Measurements from ENCODE around the gene DIAPH1. TPM values are rescaled to one million over a fixed set of nuclear protein-coding genes. Genes with fewer than 3 reads are reported as not detected.
A peak's percentile ranks its signal among the peaks of the same experiment; 100 is the strongest.

The DIAPH1 gene
- polyA plus RNA-seq, 6 donors from 2014 or later, result 29.5 to 54.9 (median 45.9) TPM

DNA sequence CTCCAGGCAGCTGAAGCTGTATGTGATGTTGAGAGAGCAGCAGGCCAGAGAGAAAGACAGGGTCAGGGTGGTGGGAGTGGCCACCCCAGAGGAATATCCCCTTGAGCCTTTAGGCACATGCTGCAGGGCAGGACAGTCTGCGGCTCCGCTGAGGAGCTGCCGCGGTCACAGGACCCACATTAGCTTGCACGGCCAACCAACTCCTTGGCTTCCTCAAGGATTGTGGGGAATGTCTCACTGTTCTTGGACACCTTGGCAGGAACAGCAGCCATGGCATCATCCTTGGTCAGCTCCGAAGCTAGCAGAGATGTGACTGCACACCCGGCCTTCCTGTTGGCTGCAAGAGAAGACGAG lies 102.2 kb downstream of the DIAPH1 start:
- peaks cover 0 to 2% (median 0%) of the 10 kb centered on the region in 7 donors for H3K9me3 Mint-ChIP-seq
- DNase-seq, result no peak
- peaks cover 29 to 30% of the 10 kb centered on the region in 2 donors for H3K36me3 Mint-ChIP-seq
- H3K27ac Mint-ChIP-seq, result no peak overlapping the region
- H3K4me3 Mint-ChIP-seq, result no peak overlapping the region
- no peaks in the 10 kb centered on the region for H3K27me3 Mint-ChIP-seq
- ATAC-seq (ENCODE audit: low read depth in 2 of 2), result no peak
- H3K4me1 Mint-ChIP-seq, result peaks cover 29 to 43% (median 41%) of the 10 kb centered on the region in 3 donors

DNA sequence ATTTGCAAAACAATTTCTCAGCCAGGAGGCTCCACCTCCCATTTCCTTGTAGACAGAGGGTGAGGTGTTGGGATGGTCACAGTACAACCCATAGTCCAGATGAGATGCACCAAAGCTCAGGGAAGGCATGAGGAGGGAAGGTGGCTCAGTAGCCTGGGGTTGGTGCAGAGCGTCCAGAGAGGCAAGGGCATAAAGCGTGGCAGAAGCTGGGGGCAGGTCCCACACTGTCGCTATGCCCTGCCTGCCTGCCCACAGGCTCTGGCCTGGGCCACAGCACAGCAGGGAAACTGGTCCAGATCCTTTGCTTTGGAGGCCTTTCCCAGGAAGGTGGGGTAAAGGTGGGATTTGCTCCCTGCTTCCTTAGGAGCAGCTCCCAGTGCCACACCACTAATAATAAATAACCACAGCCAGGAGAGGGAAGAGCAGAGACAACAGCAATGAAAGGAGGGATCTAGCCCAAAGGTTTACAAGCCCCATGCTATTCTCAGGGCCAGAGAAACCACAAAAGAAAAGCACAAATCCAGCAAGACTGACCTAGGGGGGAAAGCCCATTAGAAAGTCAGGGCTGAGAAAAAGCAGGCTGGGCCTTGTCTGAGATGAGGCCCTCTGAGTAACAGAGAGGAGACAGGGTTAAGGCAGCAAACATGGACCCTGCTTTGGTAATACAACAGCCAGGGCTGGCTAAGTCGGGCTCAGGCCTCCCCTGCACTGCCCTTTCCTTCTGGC lies 102.7 kb downstream of the DIAPH1 start:
- H3K27me3 Mint-ChIP-seq, result no peaks in the 10 kb centered on the region
- peaks cover 0 to 5% (median 0%) of the 10 kb centered on the region in 7 donors for H3K9me3 Mint-ChIP-seq
- peak overlapping the region in 1 of 8 donors; percentile 40 for H3K4me3 Mint-ChIP-seq
- H3K27ac Mint-ChIP-seq, result peak overlapping the region in 2 of 6 donors; percentile 69 to 73
- H3K36me3 Mint-ChIP-seq, result peaks cover 25% of the 10 kb centered on the region in 2 donors
- DNase-seq (no peak), ATAC-seq (ENCODE audit: low read depth in 2 of 2) (no peak)
- H3K4me1 Mint-ChIP-seq, result peaks cover 34 to 49% (median 46%) of the 10 kb centered on the region in 3 donors

DNA sequence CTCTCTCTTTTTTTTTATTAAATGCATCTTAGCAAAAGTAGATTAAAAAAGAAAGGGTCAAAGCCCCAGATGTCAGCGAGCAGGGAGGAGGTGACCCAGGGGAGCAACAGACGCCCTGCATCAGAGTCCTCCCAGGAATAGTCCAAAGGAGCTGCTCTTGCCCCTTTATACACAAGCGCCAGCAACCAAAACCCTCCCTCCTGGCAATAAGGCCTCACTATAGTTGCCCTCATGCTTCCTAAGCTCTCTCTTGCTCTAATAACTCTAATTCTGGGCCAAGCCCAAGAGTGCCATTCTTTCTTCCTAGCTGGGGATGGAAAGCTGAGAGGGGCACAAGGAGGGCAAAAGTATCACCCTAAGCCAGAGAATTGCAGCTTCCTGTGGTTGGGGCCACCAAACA lies 103.7 kb downstream of the DIAPH1 start:
- Mint-ChIP-seq H3K27me3 (no peaks in the 10 kb centered on the region), H3K4me3 (peak overlapping the region in 5 of 8 donors; percentile 30 to 58 (median 47)), H3K36me3 (peaks cover 18 to 25% of the 10 kb centered on the region in 2 donors), H3K27ac (no peak overlapping the region), H3K4me1 (peaks cover 36 to 53% (median 49%) of the 10 kb centered on the region in 3 donors), H3K9me3 (peaks cover 0 to 5% (median 0%) of the 10 kb centered on the region in 7 donors)
- DNase-seq (no peak), ATAC-seq (ENCODE audit: low read depth in 2 of 2) (no peak)

DNA sequence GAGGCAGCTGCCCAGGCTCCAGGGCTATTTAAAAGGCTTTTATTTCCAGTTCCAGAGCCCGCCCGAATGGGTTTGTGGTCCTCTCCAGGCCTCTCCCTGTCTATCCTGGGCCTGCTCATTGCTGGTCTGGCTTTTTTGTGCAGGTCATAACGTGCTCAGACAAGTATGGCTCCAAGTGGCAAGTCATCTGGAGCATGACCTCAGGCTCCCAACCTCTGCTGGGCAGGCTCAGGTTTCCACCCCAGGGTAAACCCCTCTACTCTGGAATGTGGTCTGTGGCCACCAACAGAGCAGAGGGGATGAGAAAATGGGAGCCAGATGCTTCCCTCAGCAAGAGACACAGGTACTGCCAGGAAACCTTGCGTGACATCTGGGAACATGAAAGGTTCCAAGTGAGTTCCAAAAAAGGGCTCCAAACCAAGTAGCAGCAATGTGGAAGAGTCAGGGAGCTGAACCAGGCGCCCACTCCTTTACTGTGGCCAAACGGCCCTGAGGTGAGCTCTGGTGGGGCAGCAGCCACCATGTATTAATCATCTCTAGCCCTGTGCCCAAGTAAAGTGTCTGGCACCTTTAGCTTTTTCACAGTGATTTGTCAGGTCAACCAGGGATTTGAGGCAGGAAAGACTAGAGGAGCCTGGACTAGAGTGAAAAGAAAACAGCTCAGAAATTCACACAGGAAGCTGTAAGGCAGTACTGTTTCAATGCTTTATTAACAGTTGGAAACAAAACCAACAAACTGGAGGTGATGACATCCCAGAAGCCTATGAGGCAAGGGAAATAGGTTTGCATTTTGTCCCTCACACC lies 104.3 kb downstream of the DIAPH1 start:
- Mint-ChIP-seq H3K4me3 (peak overlapping the region in 7 of 8 donors; percentile 19 to 95 (median 89)), H3K27ac (peak overlapping the region in 1 of 6 donors; percentile 50), H3K36me3 (peaks cover 13 to 21% of the 10 kb centered on the region in 2 donors), H3K9me3 (peaks cover 0 to 5% (median 0%) of the 10 kb centered on the region in 7 donors), H3K27me3 (no peaks in the 10 kb centered on the region), H3K4me1 (peaks cover 40 to 59% (median 53%) of the 10 kb centered on the region in 3 donors)
- no peak for DNase-seq
- ATAC-seq (ENCODE audit: low read depth in 2 of 2), result no peak

DNA sequence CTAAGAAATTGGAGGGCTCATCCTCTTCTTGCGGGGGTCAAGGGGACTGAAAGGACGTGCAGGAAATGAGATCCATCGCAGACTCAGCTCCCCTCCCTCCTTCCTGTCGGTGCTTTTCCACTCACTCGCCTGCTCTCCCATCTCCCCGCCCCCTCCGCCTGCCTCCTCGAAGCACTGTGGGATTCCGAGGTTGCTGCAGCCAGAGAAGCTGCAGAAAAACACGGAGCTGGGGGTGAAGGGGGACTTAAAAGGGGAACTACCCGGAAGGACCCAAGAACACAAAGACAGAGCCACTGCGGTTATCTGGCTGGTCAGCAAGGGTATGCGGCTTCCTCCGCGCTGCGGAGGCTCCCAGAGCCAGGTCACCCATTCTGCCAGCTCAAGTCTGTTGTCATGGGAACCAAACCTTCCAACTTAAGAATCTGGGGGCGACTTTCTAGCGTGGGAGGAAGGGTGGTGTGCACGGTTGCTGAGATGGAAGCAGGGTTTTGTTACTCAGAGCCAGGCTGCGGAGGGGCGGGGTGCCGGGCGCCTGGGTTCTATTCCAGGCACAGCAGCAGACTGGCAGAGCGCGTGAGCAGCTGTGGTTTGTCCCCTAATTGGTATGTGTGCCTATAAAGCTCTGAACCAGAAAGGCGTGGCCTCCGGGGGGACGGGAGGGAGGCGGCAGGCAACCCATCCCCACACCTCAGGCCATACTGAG lies 105.0 kb downstream of the DIAPH1 start:
- no peaks in the 10 kb centered on the region for H3K27me3 Mint-ChIP-seq
- peak overlapping the region in 3 of 6 donors; percentile 60 to 96 (median 77) for H3K27ac Mint-ChIP-seq
- peaks cover 13 to 14% of the 10 kb centered on the region in 2 donors for H3K36me3 Mint-ChIP-seq
- H3K4me1 Mint-ChIP-seq, result peaks cover 45 to 66% (median 60%) of the 10 kb centered on the region in 3 donors
- H3K9me3 Mint-ChIP-seq, result peaks cover 0 to 5% (median 0%) of the 10 kb centered on the region in 7 donors
- H3K4me3 Mint-ChIP-seq, result peak overlapping the region; percentile 81 to 95 (median 90)
- ATAC-seq (ENCODE audit: low read depth in 2 of 2), result peak; percentile 26 to 38
- DNase-seq, result no peak

DNA sequence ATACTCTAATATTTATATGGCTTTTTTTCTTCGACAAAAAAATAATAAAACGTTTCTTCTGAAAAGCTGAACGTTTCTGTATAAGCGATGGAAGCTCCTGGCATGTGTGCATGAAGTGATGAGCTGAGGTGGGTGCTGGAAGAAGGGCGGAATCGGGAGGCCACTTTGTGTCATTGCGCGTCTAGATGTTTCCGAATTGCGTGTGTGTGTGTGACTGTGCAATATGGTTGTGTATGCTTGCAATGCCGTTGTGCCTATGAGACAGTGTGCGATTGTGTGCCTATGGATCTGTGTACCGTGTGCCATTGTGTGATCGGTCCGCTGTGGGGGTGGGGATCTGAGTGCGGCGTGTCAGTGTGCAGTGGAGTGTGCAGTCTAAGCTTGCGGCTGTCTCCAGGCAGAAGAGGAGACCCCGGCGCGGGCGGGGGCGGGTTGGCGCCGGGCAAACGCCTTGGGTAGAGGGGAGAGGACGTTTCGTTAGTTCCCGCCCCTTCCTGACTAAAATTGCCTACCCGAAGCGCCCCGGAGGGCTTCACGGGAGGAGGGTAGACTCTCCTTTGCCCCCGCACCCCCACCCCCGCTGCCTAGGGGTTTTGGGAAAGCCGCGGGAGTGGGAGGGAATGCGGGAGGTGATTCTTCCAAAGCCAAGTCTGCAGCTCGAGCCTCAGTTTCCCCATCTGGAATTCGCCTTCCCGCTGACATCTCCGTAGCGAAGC lies 105.7 kb downstream of the DIAPH1 start:
- peak overlapping the region; percentile 81 to 95 (median 90) for H3K4me3 Mint-ChIP-seq
- no peaks in the 10 kb centered on the region for H3K27me3 Mint-ChIP-seq
- H3K4me1 Mint-ChIP-seq, result peaks cover 50 to 73% (median 60%) of the 10 kb centered on the region in 3 donors
- DNase-seq, result no peak
- ATAC-seq (ENCODE audit: low read depth in 2 of 2), result peak; percentile 23 to 40
- peak overlapping the region in 5 of 6 donors; percentile 14 to 82 (median 52) for H3K27ac Mint-ChIP-seq
- H3K9me3 Mint-ChIP-seq, result peaks cover 0 to 5% (median 0%) of the 10 kb centered on the region in 7 donors
- H3K36me3 Mint-ChIP-seq, result peaks cover 10 to 14% of the 10 kb centered on the region in 2 donors

DNA sequence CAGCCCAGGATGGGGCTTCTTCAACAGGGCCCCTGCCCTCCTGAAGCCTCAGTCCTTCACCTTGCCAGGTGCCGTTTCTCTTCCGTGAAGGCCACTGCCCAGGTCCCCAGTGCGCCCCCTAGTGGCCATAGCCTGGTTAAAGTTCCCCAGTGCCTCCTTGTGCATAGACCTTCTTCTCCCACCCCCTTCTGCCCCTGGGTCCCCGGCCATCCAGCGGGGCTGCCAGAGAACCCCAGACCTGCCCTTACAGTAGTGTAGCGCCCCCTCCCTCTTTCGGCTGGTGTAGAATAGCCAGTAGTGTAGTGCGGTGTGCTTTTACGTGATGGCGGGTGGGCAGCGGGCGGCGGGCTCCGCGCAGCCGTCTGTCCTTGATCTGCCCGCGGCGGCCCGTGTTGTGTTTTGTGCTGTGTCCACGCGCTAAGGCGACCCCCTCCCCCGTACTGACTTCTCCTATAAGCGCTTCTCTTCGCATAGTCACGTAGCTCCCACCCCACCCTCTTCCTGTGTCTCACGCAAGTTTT lies 106.3 kb downstream of the DIAPH1 start:
- DNase-seq (peak; percentile 58), ATAC-seq (ENCODE audit: low read depth in 2 of 2) (peak; percentile 37 to 58)
- Mint-ChIP-seq H3K27me3 (no peaks in the 10 kb centered on the region), H3K36me3 (peaks cover 8 to 14% of the 10 kb centered on the region in 2 donors), H3K4me3 (peak overlapping the region; percentile 81 to 95 (median 90)), H3K9me3 (peaks cover 0 to 5% (median 0%) of the 10 kb centered on the region in 7 donors), H3K27ac (peak overlapping the region in 4 of 6 donors; percentile 14 to 86 (median 80)), H3K4me1 (peaks cover 55 to 79% (median 60%) of the 10 kb centered on the region in 3 donors)

DNA sequence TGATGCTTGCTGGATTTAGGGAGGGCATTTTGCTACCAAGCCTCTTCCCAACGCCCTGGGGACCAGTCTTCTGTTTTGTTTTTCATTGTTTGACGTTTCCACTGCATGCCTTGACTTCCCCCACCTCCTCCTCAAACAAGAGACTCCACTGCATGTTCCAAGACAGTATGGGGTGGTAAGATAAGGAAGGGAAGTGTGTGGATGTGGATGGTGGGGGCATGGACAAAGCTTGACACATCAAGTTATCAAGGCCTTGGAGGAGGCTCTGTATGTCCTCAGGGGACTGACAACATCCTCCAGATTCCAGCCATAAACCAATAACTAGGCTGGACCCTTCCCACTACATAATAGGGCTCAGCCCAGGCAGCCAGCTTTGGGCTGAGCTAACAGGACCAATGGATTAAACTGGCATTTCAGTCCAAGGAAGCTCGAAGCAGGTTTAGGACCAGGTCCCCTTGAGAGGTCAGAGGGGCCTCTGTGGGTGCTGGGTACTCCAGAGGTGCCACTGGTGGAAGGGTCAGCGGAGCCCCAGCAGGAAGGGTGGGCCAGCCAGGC lies 107.0 kb downstream of the DIAPH1 start:
- H3K27me3 Mint-ChIP-seq, result no peaks in the 10 kb centered on the region
- H3K36me3 Mint-ChIP-seq, result peaks cover 8 to 14% of the 10 kb centered on the region in 2 donors
- peak overlapping the region in 2 of 6 donors; percentile 1 to 77 for H3K27ac Mint-ChIP-seq
- peaks cover 0 to 5% (median 0%) of the 10 kb centered on the region in 7 donors for H3K9me3 Mint-ChIP-seq
- ATAC-seq (ENCODE audit: low read depth in 2 of 2) (no peak), DNase-seq (no peak)
- H3K4me1 Mint-ChIP-seq, result peaks cover 60 to 82% (median 61%) of the 10 kb centered on the region in 3 donors
- peak overlapping the region; percentile 30 to 91 (median 72) for H3K4me3 Mint-ChIP-seq

DNA sequence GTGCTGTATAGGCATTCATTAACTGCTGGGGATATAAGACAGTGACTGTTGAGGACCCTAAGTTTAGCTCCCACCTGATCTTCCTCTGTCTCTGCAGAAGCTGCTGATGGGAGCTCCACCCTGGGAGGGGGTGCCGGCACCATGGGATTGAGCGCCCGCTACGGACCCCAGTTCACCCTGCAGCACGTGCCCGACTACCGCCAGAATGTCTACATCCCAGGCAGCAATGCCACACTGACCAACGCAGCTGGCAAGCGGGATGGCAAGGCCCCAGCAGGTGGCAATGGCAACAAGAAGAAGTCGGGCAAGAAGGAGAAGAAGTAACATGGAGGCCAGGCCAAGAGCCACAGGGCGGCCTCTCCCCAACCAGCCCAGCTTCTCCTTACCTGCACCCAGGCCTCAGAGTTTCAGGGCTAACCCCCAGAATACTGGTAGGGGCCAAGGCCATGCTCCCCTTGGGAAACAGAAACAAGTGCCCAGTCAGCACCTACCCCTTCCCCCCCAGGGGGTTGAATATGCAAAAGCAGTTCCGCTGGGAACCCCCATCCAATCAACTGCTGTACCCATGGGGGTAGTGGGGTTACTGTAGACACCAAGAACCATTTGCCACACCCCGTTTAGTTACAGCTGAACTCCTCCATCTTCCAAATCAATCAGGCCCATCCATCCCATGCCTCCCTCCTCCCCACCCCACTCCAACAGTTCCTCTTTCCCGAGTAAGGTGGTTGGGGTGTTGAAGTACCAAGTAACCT lies 107.8 kb downstream of the DIAPH1 start:
- peak; percentile 37 to 70 for ATAC-seq (ENCODE audit: low read depth in 2 of 2)
- Mint-ChIP-seq H3K9me3 (peaks cover 0 to 5% (median 0%) of the 10 kb centered on the region in 7 donors), H3K27ac (peak overlapping the region in 3 of 6 donors; percentile 1 to 77 (median 76)), H3K27me3 (no peaks in the 10 kb centered on the region), H3K4me3 (peak overlapping the region in 6 of 8 donors; percentile 39 to 90 (median 82)), H3K36me3 (peaks cover 4 to 6% of the 10 kb centered on the region in 2 donors), H3K4me1 (peaks cover 52 to 79% (median 56%) of the 10 kb centered on the region in 3 donors)
- no peak for DNase-seq

DNA sequence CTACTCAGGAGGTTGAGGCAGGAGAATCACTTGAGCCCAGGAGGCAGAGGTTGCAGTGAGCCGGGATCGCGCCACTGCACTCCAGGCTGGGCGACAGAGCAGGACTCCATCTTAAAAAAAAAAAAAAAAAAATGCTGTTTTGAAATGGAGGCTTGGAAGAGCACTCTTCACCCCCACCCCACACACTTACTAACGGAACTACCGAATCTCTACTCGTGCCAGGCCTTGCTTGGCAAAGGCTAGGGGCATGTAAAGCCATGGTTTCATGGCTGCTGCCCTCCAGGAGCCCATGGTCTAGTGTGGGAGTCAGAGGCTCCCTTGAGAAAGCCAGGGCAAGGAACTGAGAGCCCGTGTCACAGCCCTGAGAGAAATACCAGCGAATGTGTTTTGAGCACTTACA lies 108.6 kb downstream of the DIAPH1 start:
- H3K4me3 Mint-ChIP-seq, result peak overlapping the region in 4 of 8 donors; percentile 25 to 64 (median 36)
- peaks cover 49 to 71% (median 52%) of the 10 kb centered on the region in 3 donors for H3K4me1 Mint-ChIP-seq
- H3K9me3 Mint-ChIP-seq, result peaks cover 0 to 5% (median 0%) of the 10 kb centered on the region in 7 donors
- no peaks in the 10 kb centered on the region for H3K36me3 Mint-ChIP-seq
- ATAC-seq (ENCODE audit: low read depth in 2 of 2) (no peak), DNase-seq (no peak)
- H3K27me3 Mint-ChIP-seq, result no peaks in the 10 kb centered on the region
- no peak overlapping the region for H3K27ac Mint-ChIP-seq

DNA sequence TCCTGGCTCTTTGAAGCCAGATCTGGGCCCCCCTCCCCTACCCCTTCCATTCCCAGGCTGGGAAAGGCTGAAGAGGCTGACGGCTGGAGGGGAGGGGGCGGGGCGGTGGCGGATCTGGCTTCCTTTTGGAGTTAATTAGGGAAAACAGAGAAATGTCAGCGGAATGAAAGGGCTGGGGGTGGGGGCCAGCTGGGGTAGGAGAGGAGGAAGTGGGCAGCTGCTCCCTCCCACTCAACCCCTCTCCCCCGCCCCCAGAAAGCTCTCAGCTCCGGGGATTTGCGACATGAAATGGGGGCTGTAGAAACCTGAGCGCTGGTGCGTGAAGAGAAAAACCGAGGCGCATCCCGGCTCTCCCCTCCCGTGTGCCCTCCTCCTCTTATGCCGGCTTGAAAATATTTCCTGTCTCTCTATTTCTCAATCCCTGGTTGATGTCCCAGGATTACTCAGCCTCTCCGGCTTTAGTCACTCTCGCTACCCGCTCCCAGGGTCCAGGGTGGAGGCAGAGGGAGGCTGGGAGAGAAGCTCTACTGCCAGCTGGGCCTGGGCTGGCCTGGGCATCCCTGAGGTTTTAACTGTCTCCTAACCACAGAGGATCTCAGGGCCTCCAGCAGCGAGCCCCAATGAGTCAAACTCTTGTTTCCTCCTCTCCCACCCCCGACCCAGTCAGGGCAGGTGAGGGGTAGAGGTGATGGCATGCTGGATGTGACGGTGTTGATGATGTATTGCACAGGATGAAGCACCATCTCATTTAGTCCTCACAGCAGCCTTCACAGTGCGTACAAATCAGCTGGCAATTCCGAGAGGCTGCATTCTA lies 109.8 kb downstream of the DIAPH1 start:
- Mint-ChIP-seq H3K4me1 (peaks cover 41 to 62% (median 52%) of the 10 kb centered on the region in 3 donors), H3K36me3 (no peaks in the 10 kb centered on the region), H3K4me3 (peak overlapping the region in 7 of 8 donors; percentile 17 to 76 (median 51)), H3K27ac (peak overlapping the region in 3 of 6 donors; percentile 48 to 61 (median 60)), H3K9me3 (peaks cover 0 to 5% (median 0%) of the 10 kb centered on the region in 7 donors), H3K27me3 (peaks cover 0 to 5% (median 0%) of the 10 kb centered on the region in 3 donors)
- ATAC-seq (ENCODE audit: low read depth in 2 of 2), result no peak
- DNase-seq, result no peak

Measured in naive B cell (primary cell).